Stomach (tissue), 9 donors: ENCODE measurements around the gene SLC23A3. TPM values are rescaled to one million over a fixed set of nuclear protein-coding genes. Genes with fewer than 3 reads are reported as not detected.

Experiments used
- DNase-seq, 2 donors: peaks; one replicate each; pipeline versions ENCODE4 v3.0.0 to v3.0.0-alpha.2; 2013 to 2019
- H3K27ac ChIP-seq, 5 donors: fragments of 200-600 bp in 4 of 5; sonication (generic) in 4 of 5; one replicate each; pipeline ENCODE4 v1.5.1; 2013 to 2019; ENCODE audit warnings: mild to moderate bottlenecking in 1 of 5, moderate library complexity in 1 of 5
- H3K27me3 ChIP-seq, 3 donors: fragments of 200-600 bp; sonication (generic); one replicate each; pipeline ENCODE4 v1.5.1; 2017 to 2019; ENCODE audit warnings: mixed run types in 1 of 3
- H3K36me3 ChIP-seq, 4 donors: fragments of 200-600 bp; sonication (generic); 1 replicate in 3 of 4; 2 replicates in 1 of 4; pipeline ENCODE4 v1.5.1; 2016 to 2019
- H3K4me1 ChIP-seq, 4 donors: fragments of 200-600 bp; sonication (generic); one replicate each; pipeline ENCODE4 v1.5.1; 2016 to 2019
- H3K4me3 ChIP-seq, 4 donors: fragments of 200-600 bp; sonication (generic) in 3 of 4; one replicate each; pipeline ENCODE4 v1.5.1; 2016 to 2019; ENCODE audit warnings: mild to moderate bottlenecking in 1 of 4
- H3K9me3 ChIP-seq, 4 donors: fragments of 200-600 bp; sonication (generic); one replicate each; pipeline ENCODE4 v1.5.1; 2016 to 2019
- CTCF ChIP-seq, 7 experiments: fragments of 450-650 bp in 4 of 7; fragments of 200-600 bp in 3 of 7; sonication (generic) in 3 of 7; IDR thresholded peaks; one replicate each; pipeline ENCODE4 v1.5.1; 2016 to 2019; ENCODE audit warnings: antibody characterized with exemption in 7 of 7, control low read depth in 2 of 7, mild to moderate bottlenecking in 1 of 7
- EP300 ChIP-seq: sonication (generic); formaldehyde crosslinking; IDR thresholded peaks from one replicate; pipeline ENCODE4 v1.6.1; 2017; ENCODE audit warnings: antibody characterized with exemption
- POLR2A ChIP-seq, 4 donors: fragments of 450-650 bp; IDR thresholded peaks; one replicate each; pipeline ENCODE4 v1.6.1; 2016; ENCODE audit warnings: antibody characterized with exemption in 4 of 4, control low read depth in 2 of 4, mild to moderate bottlenecking in 1 of 4, moderate library complexity in 1 of 4
- POLR2AphosphoS5 ChIP-seq, 3 donors: sonication (generic); formaldehyde crosslinking; IDR thresholded peaks; one replicate each; pipeline ENCODE4 v1.6.1; 2016; ENCODE audit warnings: antibody characterized with exemption in 3 of 3
- WGBS, 5 donors: extraction: QIAGEN DNeasy Blood & Tissue Kit in 3 of 5; methylation state at CpG; one replicate each; pipeline versions ENCODE4 v1.1.5 to v1.1.7; 2013 to 2018; 5-methylcytosine and 5-hydroxymethylcytosine counted together
- intact Hi-C: fragments of 100-400 bp; cut with DNase I; formaldehyde crosslinking; loops from one replicate; pipeline ENCODE4 v1.15.1; 2023; ENCODE audit warnings: low total_unique reads
- polyA plus RNA-seq, 3 donors: library from polyadenylated mRNA; stranded (reverse); fragments of 200-250 nt; gene quantifications; one replicate each; pipeline ENCODE4 v1.2.3, GENCODE V29; 2013
- total RNA-seq, 5 donors: library from RNA; depleted of rRNA; stranded (reverse); fragments of >200 nt; gene quantifications; one replicate each; pipeline versions ENCODE4 v1.1.0 to v1.2.3, GENCODE V29; 2014 to 2016
- donor health status: healthy with polysubstance abuse.
- donor health status: Bipolar disorder and iron deficiency.
- donor health status: healthy.

The SLC23A3 gene
- total and polyA plus RNA-seq, 8 donors = 0.45 to 4.1 (median 0.92) TPM; not detected in 1

- H3K4me1 ChIP-seq = peaks cover 4 to 19% (median 16%) of the 10 kb centered on the region in 4 donors
- no peak overlapping the region for H3K27ac ChIP-seq
- H3K36me3 ChIP-seq = peaks cover 12 to 40% (median 36%) of the 10 kb centered on the region in 4 donors
- whole genome bisulfite sequencing, 5 donors = 73 to 88% (median 81%) methylated on average over 4 of the region's 4 CpGs
- H3K4me3 ChIP-seq = no peak overlapping the region
- DNase-seq = no peak
- no peak for TF ChIP-seq EP300
- TF ChIP-seq CTCF (IDR thresholded peaks at IDR 0.05) = no peak
- TF ChIP-seq POLR2A (IDR thresholded peaks at IDR 0.05) = no peak
- TF ChIP-seq POLR2AphosphoS5 (IDR thresholded peaks at IDR 0.05) = no peak
- no peaks in the 10 kb centered on the region for H3K9me3 ChIP-seq
- intact Hi-C loops = loop anchor here (5.0 to 10.0 kb wide), 2 partner anchors 101 to 133 kb away; no protein-coding TSS in a partner anchor
- H3K27me3 ChIP-seq = no peaks in the 10 kb centered on the region
Measured at GRCh38 chr2:219158025-219158424, 11.8 kb downstream of the SLC23A3 start.

DNA sequence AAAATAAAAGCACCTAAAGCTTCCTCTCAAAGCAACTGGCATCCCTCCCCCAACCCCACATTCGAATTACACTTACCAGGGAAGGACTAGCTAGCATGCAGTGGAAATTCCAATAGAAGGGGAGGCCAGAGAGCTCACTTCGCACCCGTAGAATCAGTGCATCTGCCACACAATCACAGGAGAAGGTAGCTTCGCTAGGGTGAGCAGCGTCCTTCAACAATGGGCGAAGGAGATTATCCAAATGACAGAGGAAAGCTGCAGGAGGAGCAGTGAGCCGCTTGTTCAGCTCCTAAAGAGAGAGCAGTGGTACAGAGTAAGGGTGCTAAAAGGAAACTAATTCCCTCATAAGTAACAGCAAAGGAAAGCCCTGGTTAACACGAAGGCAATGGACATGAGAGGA lies 12.4 kb downstream of the SLC23A3 start:
- no peaks in the 10 kb centered on the region for H3K27me3 ChIP-seq
- no peaks in the 10 kb centered on the region for H3K9me3 ChIP-seq

GRCh38 chr2:219155054-219155644 lies 14.7 kb downstream of the SLC23A3 start:
- Histone ChIP-seq H3K4me3 (no peak overlapping the region), H3K27ac (no peak overlapping the region), H3K27me3 (no peaks in the 10 kb centered on the region), H3K36me3 (peaks cover 12 to 56% (median 49%) of the 10 kb centered on the region in 4 donors), H3K9me3 (no peaks in the 10 kb centered on the region), H3K4me1 (peaks cover 4 to 13% (median 8%) of the 10 kb centered on the region in 4 donors)
- intact Hi-C loops = loop anchor here (5.0 to 10.0 kb wide), 2 partner anchors 98 to 130 kb away; no protein-coding TSS in a partner anchor
- peak in 1 of 3 donors; percentile 20 for TF ChIP-seq POLR2AphosphoS5 (IDR thresholded peaks at IDR 0.05)
- TF ChIP-seq EP300 = no peak
- TF ChIP-seq CTCF (IDR thresholded peaks at IDR 0.05) = peak in 5 of 7 experiments; percentile 17 to 71 (median 63)
- TF ChIP-seq POLR2A (IDR thresholded peaks at IDR 0.05) = no peak
- DNase-seq = peak; percentile 35 to 90
- 3 to 11% (median 4%) methylated on average over 4 of the region's 4 CpGs for WGBS, 5 donors

More for the DNA sequence above, 12.4 kb downstream of the SLC23A3 start:
- no peak overlapping the region for H3K27ac ChIP-seq
- DNase-seq = no peak
- 85 to 94% (median 87%) methylated on average over 8 of the region's 8 CpGs for WGBS, 5 donors
- no peak overlapping the region for H3K4me3 ChIP-seq
- peaks cover 12 to 47% (median 42%) of the 10 kb centered on the region in 4 donors for H3K36me3 ChIP-seq
- peaks cover 4 to 19% (median 16%) of the 10 kb centered on the region in 4 donors for H3K4me1 ChIP-seq
- no peak for TF ChIP-seq POLR2AphosphoS5 (IDR thresholded peaks at IDR 0.05)
- no peak for TF ChIP-seq POLR2A (IDR thresholded peaks at IDR 0.05)
- no peak for TF ChIP-seq CTCF (IDR thresholded peaks at IDR 0.05)
- intact Hi-C loops = loop anchor here (5.0 to 10.0 kb wide), 2 partner anchors 100 to 133 kb away; no protein-coding TSS in a partner anchor

DNA sequence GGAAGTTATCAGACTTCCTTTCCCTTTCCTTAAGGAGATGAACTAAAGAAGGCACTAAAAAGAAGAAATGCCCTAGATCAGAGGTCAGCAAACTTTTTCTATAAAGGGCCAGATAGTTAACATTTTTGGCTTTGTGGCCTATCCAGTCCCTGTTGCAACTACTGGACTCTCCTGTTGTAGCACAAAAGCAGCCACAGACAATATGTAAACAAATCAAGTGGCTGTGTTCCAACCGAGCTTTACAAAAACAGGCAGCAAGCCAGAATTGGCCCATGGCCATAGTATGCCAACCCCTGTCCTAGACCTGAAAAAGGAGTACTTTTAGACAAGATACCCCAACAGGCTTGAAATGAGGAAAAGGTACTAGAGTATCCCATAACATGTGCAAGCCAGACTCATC lies 20.2 kb downstream of the SLC23A3 start:
- peaks cover 16 to 72% (median 66%) of the 10 kb centered on the region in 4 donors for H3K36me3 ChIP-seq
- H3K27ac ChIP-seq = peak overlapping the region in 1 of 5 donors; percentile 12
- H3K9me3 ChIP-seq = no peaks in the 10 kb centered on the region
- H3K27me3 ChIP-seq = no peaks in the 10 kb centered on the region
- H3K4me3 ChIP-seq = no peak overlapping the region
- intact Hi-C loops = loop anchor here (10.0 kb wide), 1 partner anchor 125 kb away; no protein-coding TSS in a partner anchor
- TF ChIP-seq EP300 (no peak), CTCF (IDR thresholded peaks at IDR 0.05) (no peak), POLR2AphosphoS5 (IDR thresholded peaks at IDR 0.05) (no peak), POLR2A (IDR thresholded peaks at IDR 0.05) (no peak)
- 0 to 18% (median 12%) methylated on average over 1 of the region's 1 CpG for WGBS, 5 donors
- peaks cover 8 to 15% (median 11%) of the 10 kb centered on the region in 4 donors for H3K4me1 ChIP-seq
- DNase-seq = peak; percentile 20 to 47
